HEK293T (cell line): ENCODE results near the gene ARID1B.

Source experiments
- CTCF ChIA-PET: fragments of 350-600 bp; formaldehyde crosslinking; extraction: SDS; loops from one replicate; lab custom pipeline; 2021; ENCODE audit warnings: antibody characterized with exemption, inconsistent platforms; lab: Yijun Ruan, JAX
- POLR2A ChIA-PET: fragments of 350-600 bp; formaldehyde crosslinking; extraction: SDS; loops from one replicate; lab custom pipeline; 2020; ENCODE audit warnings: antibody characterized with exemption, inconsistent platforms; lab: Yijun Ruan, JAX
- DNase-seq: peaks from one replicate; pipeline ENCODE4 v3.0.0; 2012; ENCODE audit warnings: mixed read lengths; ENCODE audit errors: extremely low spot score
- ARNT ChIP-seq: fragments of 450-650 bp; IDR thresholded peaks from 2 replicates; pipeline ENCODE4 v1.6.1; 2017; ENCODE audit warnings: mild to moderate bottlenecking
- BHLHE40 ChIP-seq: fragments of 450-650 bp; IDR thresholded peaks from 2 replicates; pipeline ENCODE4 v1.6.1; 2016; ENCODE audit warnings: mild to moderate bottlenecking, moderate library complexity, borderline replicate concordance
- CTBP1 ChIP-seq: fragments of 450-650 bp; IDR thresholded peaks from 2 replicates; pipeline ENCODE4 v1.6.1; 2016; ENCODE audit warnings: borderline replicate concordance
- ELF4 ChIP-seq: fragments of 450-650 bp; IDR thresholded peaks from 2 replicates; pipeline ENCODE4 v1.6.1; 2017; ENCODE audit warnings: antibody characterized with exemption
- FOXA1 ChIP-seq: fragments of 450-650 bp; IDR thresholded peaks from 2 replicates; pipeline ENCODE4 v1.6.1; 2016; ENCODE audit warnings: mild to moderate bottlenecking
- FOXK2 ChIP-seq: fragments of 450-650 bp; IDR thresholded peaks from 2 replicates; pipeline ENCODE4 v1.6.1; 2016; ENCODE audit warnings: mild to moderate bottlenecking
- FOXM1 ChIP-seq: fragments of 450-650 bp; IDR thresholded peaks from 2 replicates; pipeline ENCODE4 v1.6.1; 2017; ENCODE audit warnings: mild to moderate bottlenecking, borderline replicate concordance
- HDGF ChIP-seq: fragments of 450-650 bp; IDR thresholded peaks from 2 replicates; pipeline ENCODE4 v1.6.1; 2017; ENCODE audit warnings: antibody characterized with exemption, borderline replicate concordance
- L3MBTL2 ChIP-seq: fragments of 450-650 bp; conservative IDR thresholded peaks from 2 replicates; pipeline ENCODE4 v1.6.1; 2016; ENCODE audit warnings: mild to moderate bottlenecking
- LEF1 ChIP-seq: fragments of 450-650 bp; IDR thresholded peaks from 2 replicates; pipeline ENCODE4 v1.6.1; 2017; ENCODE audit warnings: mild to moderate bottlenecking, borderline replicate concordance
- NFRKB ChIP-seq: fragments of 450-650 bp; IDR thresholded peaks from 2 replicates; pipeline ENCODE4 v1.6.1; 2016; ENCODE audit warnings: mild to moderate bottlenecking, moderate library complexity
- PKNOX1 ChIP-seq: fragments of 450-650 bp; IDR thresholded peaks from 2 replicates; pipeline ENCODE4 v1.6.1; 2016
- SP1 ChIP-seq: fragments of 450-650 bp; IDR thresholded peaks from 2 replicates; pipeline ENCODE4 v1.6.1; 2017
- SUZ12 ChIP-seq: fragments of 450-650 bp; IDR thresholded peaks from 2 replicates; pipeline ENCODE4 v1.6.1; 2016; ENCODE audit warnings: mild to moderate bottlenecking
- TARDBP ChIP-seq: fragments of 450-650 bp; IDR thresholded peaks from 2 replicates; pipeline ENCODE4 v1.6.1; 2016
- ZNF384 ChIP-seq: fragments of 450-650 bp; IDR thresholded peaks from 2 replicates; pipeline ENCODE4 v1.6.1; 2016

ARID1B gene

GRCh38 chr6:157240059-157240959, 463.1 kb downstream of the ARID1B start:
- TF ChIP-seq TARDBP (no peak), FOXM1 (no peak), SUZ12 (no peak), ARNT (peak; percentile 42; the same call in 1 of the 2 replicates), L3MBTL2 (0 out of 2 replicates have a peak, but pooled peaks have one; percentile 6), ELF4 (no peak), PKNOX1 (peak; percentile 93), NFRKB (no peak), CTBP1 (peak; percentile 60; the same call in 1 of the 2 replicates), LEF1 (no peak)
- ChIA-PET POLR2A (no interaction called here), CTCF (interaction anchor here (0.6 kb wide), 1 partner anchor 43 kb away, joined by 3 read pairs; no protein-coding TSS in a partner anchor)
- DNase-seq, result peak; percentile 66

GRCh38 chr6:157240960-157241311, 463.8 kb downstream of the ARID1B start:
- ChIA-PET CTCF (no interaction called here), POLR2A (no interaction called here)
- TF ChIP-seq ZNF384 (no peak), ARNT (no peak), HDGF (no peak), ELF4 (no peak), LEF1 (no peak), BHLHE40 (no peak), CTBP1 (no peak), NFRKB (no peak), SP1 (no peak), FOXK2 (no peak), L3MBTL2 (no peak), SUZ12 (no peak)
- no peak for DNase-seq

GRCh38 chr6:157242791-157243190, 465.6 kb downstream of the ARID1B start:
- CTCF ChIA-PET, result no interaction called here
- no peak for DNase-seq
- POLR2A ChIA-PET, result no interaction called here
- no peak for TF ChIP-seq HDGF
- no peak for TF ChIP-seq CTBP1
- TF ChIP-seq BHLHE40, result no peak
- TF ChIP-seq ELF4, result no peak
- TF ChIP-seq LEF1, result no peak
- TF ChIP-seq NFRKB, result no peak
- TF ChIP-seq PKNOX1, result no peak
- TF ChIP-seq FOXM1, result no peak

GRCh38 chr6:157244175-157244574, 467.0 kb downstream of the ARID1B start:
- TF ChIP-seq NFRKB, result no peak
- TF ChIP-seq L3MBTL2, result peak; percentile 32; the same call in 1 of the 2 replicates
- peak; percentile 85 for TF ChIP-seq PKNOX1
- no peak for TF ChIP-seq SP1
- ChIA-PET POLR2A (no interaction called here), CTCF (interaction anchor here (0.7 kb wide), 1 partner anchor 512 kb away, joined by 3 read pairs; no protein-coding TSS in a partner anchor)
- DNase-seq, result no peak

- ChIA-PET POLR2A (no interaction called here), CTCF (interaction anchor here (0.7 kb wide), 1 partner anchor 513 kb away, joined by 3 read pairs; no protein-coding TSS in a partner anchor)
Observed at GRCh38 chr6:157244780-157245179, 467.6 kb downstream of the ARID1B start.

More at GRCh38 chr6:157244780-157245179, 467.6 kb downstream of the ARID1B start:
- no peak for DNase-seq
- TF ChIP-seq LEF1, result no peak
- no peak for TF ChIP-seq FOXM1
- TF ChIP-seq SP1, result no peak
- no peak for TF ChIP-seq NFRKB
- TF ChIP-seq CTBP1, result no peak
- no peak for TF ChIP-seq ZNF384
- no peak for TF ChIP-seq SUZ12
- no peak for TF ChIP-seq FOXK2
- TF ChIP-seq FOXA1, result no peak
- TF ChIP-seq TARDBP, result no peak
- TF ChIP-seq BHLHE40, result no peak
- no peak for TF ChIP-seq PKNOX1
- TF ChIP-seq ARNT, result no peak
- TF ChIP-seq L3MBTL2, result no peak
- no peak for TF ChIP-seq ELF4
- TF ChIP-seq HDGF, result no peak
